ENCODE measurements around the gene CLTCL1.
A peak's percentile ranks its signal among the peaks of the same experiment; 100 is the strongest.

The CLTCL1 gene

GRCh38 chr22:19143967-19144400 is 147.5 kb downstream of the CLTCL1 start:
- Histone ChIP-seq H3K4me2 (ENCODE audit: low read length) (peak overlapping the region; percentile 85), H3K9me3 (ENCODE audit: control insufficient read depth, low read length) (no peaks in the 10 kb centered on the region), H3K27me3 (ENCODE audit: control insufficient read depth, insufficient read depth, low read length) (no peaks in the 10 kb centered on the region), H3K4me1 (no peaks in the 10 kb centered on the region), H3K36me3 (ENCODE audit: control insufficient read depth, insufficient read depth, low read length) (no peaks in the 10 kb centered on the region), H3K4me3 (ENCODE audit: low read depth, low read length) (peak overlapping the region; percentile 88), H3K9ac (no peak overlapping the region), H2AFZ (peak overlapping the region; percentile 73), H3K79me2 (peaks cover 6% of the 10 kb centered on the region), H3K27ac (peak overlapping the region; percentile 54)
- TF ChIP-seq CTCF (IDR thresholded peaks at IDR 0.05): no peak

- Histone ChIP-seq H2AFZ (no peak overlapping the region), H3K27me3 (ENCODE audit: control insufficient read depth, insufficient read depth, low read length) (no peaks in the 10 kb centered on the region), H3K4me1 (no peaks in the 10 kb centered on the region), H3K79me2 (peaks cover 6% of the 10 kb centered on the region), H3K9ac (no peak overlapping the region), H3K4me3 (ENCODE audit: low read depth, low read length) (no peak overlapping the region), H3K27ac (no peak overlapping the region), H3K4me2 (ENCODE audit: low read length) (no peak overlapping the region), H3K36me3 (ENCODE audit: control insufficient read depth, insufficient read depth, low read length) (no peaks in the 10 kb centered on the region), H3K9me3 (ENCODE audit: control insufficient read depth, low read length) (no peaks in the 10 kb centered on the region)
- no peak for TF ChIP-seq CTCF (IDR thresholded peaks at IDR 0.05)
Observed at GRCh38 chr22:19143212-19143611, 148.3 kb downstream of the CLTCL1 start.

- Histone ChIP-seq H3K36me3 (ENCODE audit: control insufficient read depth, insufficient read depth, low read length) (no peaks in the 10 kb centered on the region), H3K27ac (no peak overlapping the region), H3K9ac (no peak overlapping the region), H3K9me3 (ENCODE audit: control insufficient read depth, low read length) (no peaks in the 10 kb centered on the region), H2AFZ (no peak overlapping the region), H3K4me3 (ENCODE audit: low read depth, low read length) (no peak overlapping the region), H3K4me2 (ENCODE audit: low read length) (no peak overlapping the region), H3K27me3 (ENCODE audit: control insufficient read depth, insufficient read depth, low read length) (no peaks in the 10 kb centered on the region), H3K79me2 (peaks cover 6% of the 10 kb centered on the region), H3K4me1 (no peaks in the 10 kb centered on the region)
- no peak for TF ChIP-seq CTCF (IDR thresholded peaks at IDR 0.05)
Observed at GRCh38 chr22:19142394-19142793, 149.1 kb downstream of the CLTCL1 start.

GRCh38 chr22:19139974-19140373 is 151.5 kb downstream of the CLTCL1 start:
- Histone ChIP-seq H3K4me3 (ENCODE audit: low read depth, low read length) (no peak overlapping the region), H3K79me2 (peaks cover 6% of the 10 kb centered on the region), H3K27me3 (ENCODE audit: control insufficient read depth, insufficient read depth, low read length) (no peaks in the 10 kb centered on the region), H3K4me1 (no peaks in the 10 kb centered on the region), H3K4me2 (ENCODE audit: low read length) (no peak overlapping the region), H3K9me3 (ENCODE audit: control insufficient read depth, low read length) (no peaks in the 10 kb centered on the region), H2AFZ (no peak overlapping the region), H3K27ac (no peak overlapping the region), H3K9ac (no peak overlapping the region), H3K36me3 (ENCODE audit: control insufficient read depth, insufficient read depth, low read length) (no peaks in the 10 kb centered on the region)
- TF ChIP-seq CTCF (IDR thresholded peaks at IDR 0.05): no peak

- Histone ChIP-seq H3K27ac (no peak overlapping the region), H2AFZ (no peak overlapping the region), H3K4me1 (no peaks in the 10 kb centered on the region), H3K79me2 (peaks cover 3% of the 10 kb centered on the region), H3K9me3 (ENCODE audit: control insufficient read depth, low read length) (no peaks in the 10 kb centered on the region), H3K27me3 (ENCODE audit: control insufficient read depth, insufficient read depth, low read length) (no peaks in the 10 kb centered on the region), H3K4me2 (ENCODE audit: low read length) (no peak overlapping the region), H3K36me3 (ENCODE audit: control insufficient read depth, insufficient read depth, low read length) (no peaks in the 10 kb centered on the region), H3K9ac (no peak overlapping the region), H3K4me3 (ENCODE audit: low read depth, low read length) (no peak overlapping the region)
- TF ChIP-seq CTCF (IDR thresholded peaks at IDR 0.05): no peak
Observed at GRCh38 chr22:19139001-19139356, 152.5 kb downstream of the CLTCL1 start.
